GM19455 (cell line): ENCODE measurements around the gene UBE2D4.
"Not testable (repeated sequence)": the region's sequence is repeated elsewhere in the genome, so short reads cannot be mapped to it uniquely, and the experiment has no call there.

Experiments used
- ATAC-seq: cut with Tn5 transposase; IDR thresholded peaks from one replicate; pipeline ENCODE4 v1.9.1; 2021; ENCODE audit not compliant: unreplicated experiment

UBE2D4 gene

GRCh38 chr7:43925984-43926797 is at the start of gene UBE2D4:
TSS of gene UBE2D4 (plus strand) at chr7:43926436. CDS start at chr7:43926533, 97 bp downstream.
- peak; percentile 91 for ATAC-seq

- ATAC-seq: no peak
Observed at GRCh38 chr7:43876976-43877745, 49.1 kb upstream of the UBE2D4 start.

GRCh38 chr7:43877968-43878864 is 48.0 kb upstream of the UBE2D4 start:
- no peak for ATAC-seq

- no peak for ATAC-seq
Observed at GRCh38 chr7:43878867-43879266, 47.4 kb upstream of the UBE2D4 start.

GRCh38 chr7:43879477-43879876 is 46.8 kb upstream of the UBE2D4 start:
- ATAC-seq: no peak

- no peak for ATAC-seq
Observed at GRCh38 chr7:43880596-43880995, 45.6 kb upstream of the UBE2D4 start.

GRCh38 chr7:43884209-43884608 is 42.0 kb upstream of the UBE2D4 start:
- ATAC-seq: no peak

- ATAC-seq: no peak
Observed at GRCh38 chr7:43884617-43885016, 41.6 kb upstream of the UBE2D4 start.

GRCh38 chr7:43888993-43889945 is 37.0 kb upstream of the UBE2D4 start:
- no peak for ATAC-seq

- ATAC-seq: no peak
Observed at GRCh38 chr7:43890468-43890867, 35.8 kb upstream of the UBE2D4 start.

- no peak for ATAC-seq
Observed at GRCh38 chr7:43891069-43891955, 34.9 kb upstream of the UBE2D4 start.

- ATAC-seq: no peak
Observed at GRCh38 chr7:43895847-43896415, 30.3 kb upstream of the UBE2D4 start.

GRCh38 chr7:43898571-43898970 is 27.7 kb upstream of the UBE2D4 start:
- ATAC-seq: not testable (repeated sequence)

- ATAC-seq: no peak
Observed at GRCh38 chr7:43902542-43903054, 23.6 kb upstream of the UBE2D4 start.

- ATAC-seq: no peak
Observed at GRCh38 chr7:43904533-43905208, 21.6 kb upstream of the UBE2D4 start.

GRCh38 chr7:43905209-43905946 is 20.9 kb upstream of the UBE2D4 start:
- ATAC-seq: no peak

- peak; percentile 46 for ATAC-seq
Observed at GRCh38 chr7:43905956-43906330, 20.3 kb upstream of the UBE2D4 start.
